Kidney (tissue), 14 donors: ENCODE data around the gene GDF9. TPM values are rescaled to one million over a fixed set of nuclear protein-coding genes. Genes with fewer than 3 reads are reported as not detected.

Source experiments
- DNase-seq, 5 donors: peaks; one replicate each; pipeline ENCODE4 v3.0.0-alpha.2; 2013 to 2020
- FAIRE-seq: peaks from 2 replicates; lab custom pipeline; 2012; peaks lifted over from hg19 to GRCh38; lab: Jason Lieb, UNC
- H3K27ac ChIP-seq, 2 donors: one replicate each; pipeline ENCODE4 v1.7.0; 2013; ENCODE audit warnings: low read depth in 2 of 2, low read length in 2 of 2, inconsistent platforms in 1 of 2
- H3K27me3 ChIP-seq: one replicate; pipeline ENCODE4 v1.7.1; 2013; ENCODE audit warnings: low read length, inconsistent platforms; ENCODE audit not compliant: control insufficient read depth, insufficient read depth
- H3K36me3 ChIP-seq, 3 donors: one replicate each; pipeline versions ENCODE4 v1.7.0 to v1.7.1; 2013; ENCODE audit warnings: low read length in 3 of 3, control low read depth in 1 of 3, inconsistent platforms in 1 of 3; ENCODE audit not compliant: insufficient read depth in 3 of 3, control insufficient read depth in 2 of 3
- H3K4me1 ChIP-seq, 3 donors: one replicate each; pipeline versions ENCODE4 v1.7.0 to v1.7.1; 2013; ENCODE audit warnings: low read length in 3 of 3, inconsistent platforms in 1 of 3, low read depth in 1 of 3; ENCODE audit not compliant: control insufficient read depth in 2 of 3, insufficient read depth in 2 of 3
- H3K4me3 ChIP-seq, 3 donors: one replicate each; pipeline versions ENCODE4 v1.7.0 to v1.8.1; 2013; ENCODE audit warnings: low read length in 3 of 3, control low read depth in 1 of 3, inconsistent platforms in 1 of 3
- H3K9ac ChIP-seq, 3 donors: one replicate each; pipeline versions ENCODE4 v1.7.0 to v1.7.1; 2013; ENCODE audit warnings: low read length in 3 of 3, control low read depth in 1 of 3, inconsistent platforms in 1 of 3
- H3K9me3 ChIP-seq, 3 donors: one replicate each; pipeline versions ENCODE4 v1.7.0 to v1.7.1; 2013; ENCODE audit warnings: low read length in 3 of 3, control low read depth in 1 of 3, inconsistent platforms in 1 of 3; ENCODE audit not compliant: control insufficient read depth in 2 of 3, insufficient read depth in 1 of 3
- CTCF ChIP-seq: IDR thresholded peaks from 3 replicates; pipeline ENCODE4 v1.5.1; 2012; ENCODE audit warnings: mild to moderate bottlenecking, moderate library complexity, borderline replicate concordance; ENCODE audit not compliant: insufficient read depth; ENCODE audit errors: extremely low read depth
- intact Hi-C: fragments of 100-400 bp; cut with DNase I; formaldehyde crosslinking; loops from one replicate; pipeline ENCODE4 v1.11.1; 2022
- polyA plus RNA-seq: library from polyadenylated mRNA; stranded (reverse); fragments of 350-450 nt; fragmentation: Illumina TruSeq; extraction: RNeasy Lipid Tissue Mini Kit (QIAGEN cat#74804); gene quantifications from one replicate; pipeline ENCODE4 v1.2.3, GENCODE V29; 2014; ENCODE audit warnings: low read depth, low replicate concordance; ENCODE audit not compliant: insufficient read depth
- total RNA-seq: library from RNA; stranded (reverse); fragmentation: NEBNext Ultra II Directional; extraction: Animal tissue kit (Norgen Biotek cat#: 25700); gene quantifications from one replicate; pipeline ENCODE4 v1.2.1, GENCODE V29; 2021
- donor health status: control.
- donor health status: control.
- donor health status: control.
- donor health status: control.
- donor health status: control.
- donor health status: DM: yes; HTN: yes; CAD: no.
- donor health status: Normal renal cell carcinoma (clear cell type).

The GDF9 gene
- total and polyA plus RNA-seq, 2 donors from 2014 or later: 0.88 TPM

DNA sequence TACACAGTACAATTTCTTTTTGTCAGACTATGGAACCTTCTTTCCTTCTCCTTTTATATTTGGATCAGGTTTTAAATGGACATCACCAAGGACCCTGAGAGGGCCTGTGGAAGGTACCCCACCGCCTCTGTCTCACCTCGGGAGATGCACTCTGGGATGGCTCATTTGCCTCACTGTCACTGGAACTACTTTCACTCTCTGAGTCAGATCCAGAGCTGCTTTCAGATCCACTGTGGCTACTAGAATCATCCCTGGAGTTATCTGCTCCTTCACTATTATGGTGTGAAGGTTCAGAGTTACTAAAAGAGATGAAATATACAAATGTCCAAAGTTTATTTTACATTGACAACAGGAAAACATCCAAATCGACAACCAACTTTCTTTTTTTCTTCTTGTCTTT lies 31.8 kb upstream of the GDF9 start:
- no peak overlapping the region for H3K9ac ChIP-seq
- no peak for TF ChIP-seq CTCF
- H3K36me3 ChIP-seq: peaks cover 7 to 41% (median 30%) of the 10 kb centered on the region in 3 donors
- H3K9me3 ChIP-seq: no peaks in the 10 kb centered on the region
- no peak overlapping the region for H3K4me3 ChIP-seq
- H3K27ac ChIP-seq: no peak overlapping the region
- H3K27me3 ChIP-seq: no peaks in the 10 kb centered on the region
- DNase-seq: no peak
- no peak for FAIRE-seq
- H3K4me1 ChIP-seq: no peaks in the 10 kb centered on the region
- intact Hi-C loops: no loop called here

- Histone ChIP-seq H3K9me3 (no peaks in the 10 kb centered on the region), H3K36me3 (peaks cover 8 to 55% (median 39%) of the 10 kb centered on the region in 3 donors), H3K4me1 (no peaks in the 10 kb centered on the region), H3K27me3 (no peaks in the 10 kb centered on the region), H3K27ac (no peak overlapping the region), H3K9ac (no peak overlapping the region), H3K4me3 (no peak overlapping the region)
- TF ChIP-seq CTCF: no peak
- no peak for FAIRE-seq
- intact Hi-C loops: no loop called here
- no peak for DNase-seq
Observed at GRCh38 chr5:132896685-132897084, 30.4 kb upstream of the GDF9 start.

DNA sequence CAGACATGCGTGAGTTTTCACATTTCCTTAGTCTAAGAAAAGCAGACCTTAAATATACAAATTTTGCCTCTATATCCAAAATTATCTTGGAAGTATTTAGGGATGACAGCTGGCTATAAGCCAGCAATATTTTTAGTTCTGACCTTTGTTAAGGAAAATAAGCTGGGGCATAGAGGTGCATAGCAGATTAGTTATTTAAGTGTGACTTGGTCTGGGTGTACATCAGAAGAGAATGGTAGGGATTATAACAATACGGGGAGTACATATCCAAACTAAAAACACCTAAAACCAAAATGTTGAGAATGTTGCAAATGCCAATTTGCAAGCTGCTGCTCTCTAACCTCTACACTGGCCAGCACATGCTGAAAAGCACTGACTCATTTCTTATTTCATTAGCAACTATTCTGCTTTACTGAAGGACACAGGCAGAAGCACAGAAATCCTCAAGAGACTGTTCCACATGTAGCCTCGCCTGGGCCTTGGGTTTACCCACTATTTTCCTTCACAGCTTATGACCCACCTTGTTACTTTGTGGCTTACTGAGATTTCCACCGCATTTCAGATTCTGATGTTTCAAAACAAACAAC lies 29.5 kb upstream of the GDF9 start:
- no peaks in the 10 kb centered on the region for H3K27me3 ChIP-seq
- no peaks in the 10 kb centered on the region for H3K9me3 ChIP-seq
- no peak overlapping the region for H3K9ac ChIP-seq
- H3K36me3 ChIP-seq: peaks cover 8 to 56% (median 36%) of the 10 kb centered on the region in 3 donors
- intact Hi-C loops: no loop called here
- DNase-seq (no peak), FAIRE-seq (no peak)
- H3K27ac ChIP-seq: no peak overlapping the region
- H3K4me3 ChIP-seq: no peak overlapping the region
- no peak for TF ChIP-seq CTCF
- H3K4me1 ChIP-seq: no peaks in the 10 kb centered on the region

GRCh38 chr5:132890817-132891216 lies 24.5 kb upstream of the GDF9 start:
- FAIRE-seq: no peak
- H3K9me3 ChIP-seq: no peaks in the 10 kb centered on the region
- no peak overlapping the region for H3K9ac ChIP-seq
- intact Hi-C loops: no loop called here
- no peak for TF ChIP-seq CTCF
- no peak overlapping the region for H3K27ac ChIP-seq
- DNase-seq: no peak
- H3K27me3 ChIP-seq: no peaks in the 10 kb centered on the region
- H3K4me3 ChIP-seq: no peak overlapping the region
- no peaks in the 10 kb centered on the region for H3K4me1 ChIP-seq
- H3K36me3 ChIP-seq: peaks cover 22 to 64% (median 38%) of the 10 kb centered on the region in 3 donors
